Astrocyte (in vitro differentiated cells and primary cell): ENCODE results near the gene PSKH1. TPM values are rescaled to one million over a fixed set of nuclear protein-coding genes. Genes with fewer than 3 reads are reported as not detected.
A peak's percentile ranks its signal among the peaks of the same experiment; 100 is the strongest.

Experiments used
- DNase-seq: peaks from one replicate; pipeline ENCODE4 v3.0.0-alpha.2; 2010; ENCODE audit warnings: low read depth
- FAIRE-seq: peaks from 2 replicates; lab custom pipeline; 2011; peaks lifted over from hg19 to GRCh38; lab: Jason Lieb, UNC
- H2AFZ ChIP-seq: 2 replicates; pipeline ENCODE4 v1.6.0; 2012; ENCODE audit warnings: low read depth, low read length, inconsistent platforms
- H3K27ac ChIP-seq: 2 replicates; pipeline ENCODE4 v1.5.1; 2011; ENCODE audit warnings: low read depth, low read length, inconsistent platforms
- H3K27me3 ChIP-seq: 2 replicates; pipeline ENCODE4 v1.6.0; 2011; ENCODE audit warnings: low read length, inconsistent platforms; ENCODE audit not compliant: insufficient read depth
- H3K36me3 ChIP-seq: 2 replicates; pipeline ENCODE4 v1.5.1; 2011; ENCODE audit warnings: low read length, inconsistent platforms; ENCODE audit not compliant: insufficient read depth
- H3K4me1 ChIP-seq: 2 replicates; pipeline ENCODE4 v1.5.1; 2011; ENCODE audit warnings: low read length, inconsistent platforms; ENCODE audit not compliant: insufficient read depth
- H3K4me2 ChIP-seq: 2 replicates; pipeline ENCODE4 v1.6.0; 2012; ENCODE audit warnings: low read length, inconsistent platforms
- H3K4me3 ChIP-seq: 2 replicates; pipeline ENCODE4 v1.5.1; 2011; ENCODE audit warnings: low read depth, mild to moderate bottlenecking, low read length, inconsistent platforms; ENCODE audit not compliant: insufficient read depth
- H3K79me2 ChIP-seq: 2 replicates; pipeline ENCODE4 v1.6.0; 2012; ENCODE audit warnings: mild to moderate bottlenecking, low read length, inconsistent platforms; ENCODE audit not compliant: insufficient read depth
- H3K9ac ChIP-seq: 2 replicates; pipeline ENCODE4 v1.6.0; 2012; ENCODE audit warnings: mild to moderate bottlenecking, low read length, inconsistent platforms
- H3K9me3 ChIP-seq: 2 replicates; pipeline ENCODE4 v1.5.1; 2012; ENCODE audit warnings: low read depth, mild to moderate bottlenecking, low read length, inconsistent platforms; ENCODE audit not compliant: insufficient read depth
- H4K20me1 ChIP-seq: 2 replicates; pipeline ENCODE4 v1.6.0; 2012; ENCODE audit warnings: low read length, inconsistent platforms; ENCODE audit not compliant: insufficient read depth
- H3K27ac Mint-ChIP-seq: one replicate; pipeline ENCODE4 v1.8.0; 2021; ENCODE audit warnings: mild to moderate bottlenecking, mixed read lengths; ENCODE audit not compliant: unreplicated experiment
- H3K27me3 Mint-ChIP-seq: one replicate; pipeline ENCODE4 v1.8.0; 2021; ENCODE audit warnings: low read depth, mixed read lengths; ENCODE audit not compliant: unreplicated experiment
- H3K36me3 Mint-ChIP-seq: one replicate; pipeline ENCODE4 v1.8.0; 2021; ENCODE audit warnings: low read depth, mixed read lengths; ENCODE audit not compliant: unreplicated experiment
- H3K4me1 Mint-ChIP-seq: one replicate; pipeline ENCODE4 v1.8.0; 2021; ENCODE audit warnings: low read depth, mixed read lengths; ENCODE audit not compliant: unreplicated experiment
- H3K4me3 Mint-ChIP-seq: one replicate; pipeline ENCODE4 v1.8.0; 2021; ENCODE audit warnings: mild to moderate bottlenecking, moderate library complexity, mixed read lengths; ENCODE audit not compliant: unreplicated experiment
- H3K9me3 Mint-ChIP-seq: one replicate; pipeline ENCODE4 v1.8.0; 2021; ENCODE audit warnings: mild to moderate bottlenecking, mixed read lengths; ENCODE audit not compliant: unreplicated experiment
- CTCF ChIP-seq: IDR thresholded peaks from 2 replicates; pipeline ENCODE4 v1.5.1; 2011; ENCODE audit warnings: low read depth, mild to moderate bottlenecking, inconsistent platforms, low read length, moderate library complexity; ENCODE audit not compliant: insufficient read depth
- EZH2 ChIP-seq: IDR thresholded peaks from 2 replicates; pipeline ENCODE4 v1.6.1; 2012; ENCODE audit warnings: mild to moderate bottlenecking, low read length, inconsistent platforms; ENCODE audit not compliant: insufficient read depth
- total RNA-seq: library from RNA; stranded (reverse); gene quantifications from 2 replicates; pipeline ENCODE4 v1.2.1, GENCODE V29; 2021

Gene PSKH1
- total RNA-seq, 1 donor from 2014 or later: 27.3 TPM

DNA sequence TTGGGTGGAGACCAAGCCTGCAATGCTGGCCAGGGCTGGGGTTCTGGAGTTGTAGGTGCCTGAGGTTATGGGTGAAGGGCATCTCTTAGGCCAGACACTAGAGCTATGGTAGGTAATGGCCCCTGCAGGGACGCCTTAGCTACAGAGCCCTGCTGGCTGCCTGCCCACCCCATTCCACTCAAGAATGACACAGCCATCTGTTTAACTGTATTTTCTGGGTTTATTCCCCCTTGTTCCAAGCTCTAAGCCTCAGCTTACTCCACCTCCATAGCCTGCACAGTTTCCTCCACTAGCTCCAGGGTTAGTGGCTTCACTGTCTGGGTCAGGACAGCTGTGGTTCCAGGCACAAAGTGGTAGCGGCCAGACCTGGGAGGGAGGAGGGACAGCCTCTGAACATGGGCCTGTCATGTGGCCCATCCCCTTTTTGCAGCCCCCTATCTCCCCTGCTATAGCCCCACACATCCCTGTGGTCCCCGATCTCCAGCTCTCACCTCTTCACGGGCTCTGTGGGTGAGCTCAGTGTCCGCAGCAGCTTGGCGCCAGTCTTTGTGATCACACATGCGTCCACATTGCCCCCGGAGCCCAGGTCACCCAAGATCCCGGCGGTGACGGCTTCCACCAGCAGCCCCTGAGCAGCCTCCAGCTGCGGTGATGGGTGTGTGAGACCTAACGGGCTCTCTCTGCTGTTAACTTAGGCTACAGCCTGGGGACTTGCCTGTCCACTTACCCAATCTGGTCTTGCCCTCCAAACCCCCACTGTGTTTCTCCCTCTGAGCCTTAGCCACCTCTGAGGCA is 41.4 kb downstream of the PSKH1 start:
- FAIRE-seq: no peak
- TF ChIP-seq CTCF (no peak), EZH2 (no peak)

DNA sequence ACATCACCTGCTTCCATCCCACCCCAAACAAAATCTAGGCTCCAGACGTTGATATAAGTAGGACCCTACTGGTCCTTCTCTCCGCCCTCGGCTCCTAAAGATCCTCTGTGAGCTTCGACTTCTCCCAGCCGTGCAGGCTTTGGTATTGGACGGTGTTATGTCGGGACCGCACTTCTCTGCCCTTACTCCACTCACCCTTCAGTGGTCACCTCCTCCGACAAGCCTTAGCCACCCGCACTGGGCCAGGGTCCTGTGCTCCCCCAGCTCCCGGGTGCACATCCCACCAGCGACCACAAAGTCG is 42.0 kb downstream of the PSKH1 start:
- FAIRE-seq (no peak), DNase-seq (no peak)
- H3K9me3 Mint-ChIP-seq: no peaks in the 10 kb centered on the region
- H3K27ac Mint-ChIP-seq: peak overlapping the region; percentile 99
- no peaks in the 10 kb centered on the region for H3K27me3 Mint-ChIP-seq
- Histone ChIP-seq H3K36me3 (peaks cover 5% of the 10 kb centered on the region), H3K4me3 (peak overlapping the region; percentile 87), H3K9ac (peak overlapping the region; percentile 93), H3K79me2 (peaks cover 12% of the 10 kb centered on the region), H3K27me3 (no peaks in the 10 kb centered on the region), H3K27ac (peak overlapping the region; percentile 14), H3K4me2 (peak overlapping the region; percentile 94), H4K20me1 (peaks cover 12% of the 10 kb centered on the region), H3K4me1 (peaks cover 22% of the 10 kb centered on the region), H2AFZ (peak overlapping the region; percentile 64), H3K9me3 (no peaks in the 10 kb centered on the region)
- TF ChIP-seq CTCF: no peak
- TF ChIP-seq EZH2: no peak
- peaks cover 13% of the 10 kb centered on the region for H3K36me3 Mint-ChIP-seq
- H3K4me3 Mint-ChIP-seq: peak overlapping the region; percentile 99
- peaks cover 15% of the 10 kb centered on the region for H3K4me1 Mint-ChIP-seq

More for the DNA sequence above, 41.4 kb downstream of the PSKH1 start:
- Histone ChIP-seq H3K79me2 (peaks cover 7% of the 10 kb centered on the region), H3K27me3 (no peaks in the 10 kb centered on the region), H3K36me3 (peaks cover 2% of the 10 kb centered on the region), H3K27ac (no peak overlapping the region), H3K9ac (peak overlapping the region; percentile 93), H3K4me2 (peak overlapping the region; percentile 94), H3K4me1 (peaks cover 22% of the 10 kb centered on the region), H2AFZ (no peak overlapping the region), H3K9me3 (no peaks in the 10 kb centered on the region), H4K20me1 (peaks cover 6% of the 10 kb centered on the region), H3K4me3 (peak overlapping the region; percentile 87)
- Mint-ChIP-seq H3K9me3 (no peaks in the 10 kb centered on the region), H3K27me3 (no peaks in the 10 kb centered on the region), H3K4me3 (peak overlapping the region; percentile 99), H3K36me3 (peaks cover 18% of the 10 kb centered on the region), H3K27ac (peak overlapping the region; percentile 99), H3K4me1 (peaks cover 15% of the 10 kb centered on the region)
- no peak for DNase-seq
